Measurements from ENCODE around the gene CHRM1. TPM values are rescaled to one million over a fixed set of nuclear protein-coding genes. Genes with fewer than 3 reads are reported as not detected.

The CHRM1 gene
- total and polyA plus RNA-seq, 2 donors from 2014 or later: 0.22 to 0.44 TPM

DNA sequence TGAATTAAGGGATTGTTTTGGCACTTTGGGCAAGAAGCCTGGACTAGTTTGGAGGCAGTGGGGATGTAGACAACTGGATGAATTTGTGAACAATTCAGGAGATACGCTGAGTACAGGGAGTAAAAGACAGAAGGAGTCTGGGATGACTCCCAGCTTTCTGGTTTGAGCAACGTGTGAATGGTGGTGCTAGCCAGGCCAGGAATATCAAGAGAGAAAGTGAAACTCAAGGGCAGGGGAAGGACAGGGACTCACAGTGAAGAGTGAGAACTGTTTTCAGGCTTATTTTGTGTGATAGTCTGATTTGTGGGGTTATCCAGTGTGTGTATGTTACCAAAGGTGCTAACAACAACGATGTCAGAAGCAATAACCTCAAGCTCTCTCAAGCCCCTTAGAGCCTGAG lies 15.9 kb downstream of the CHRM1 start:
- Histone ChIP-seq H3K27me3 (ENCODE audit: control insufficient read depth, insufficient read depth, low read length) (no peaks in the 10 kb centered on the region), H3K4me3 (ENCODE audit: low read length in 3 of 3) (no peak overlapping the region), H3K4me1 (ENCODE audit: control insufficient read depth in 2 of 3, insufficient read depth in 2 of 3, low read depth in 1 of 3, low read length in 3 of 3) (peaks cover 0 to 23% (median 11%) of the 10 kb centered on the region in 3 donors), H3K9ac (ENCODE audit: low read length in 3 of 3) (no peak overlapping the region), H3K9me3 (ENCODE audit: control insufficient read depth in 2 of 3, insufficient read depth in 1 of 3, low read length in 3 of 3) (no peaks in the 10 kb centered on the region), H3K36me3 (ENCODE audit: control insufficient read depth in 2 of 3, insufficient read depth in 3 of 3, low read length in 3 of 3) (no peaks in the 10 kb centered on the region), H3K27ac (ENCODE audit: low read depth in 2 of 2, low read length in 2 of 2) (no peak overlapping the region)
- DNase-seq: no peak
- no peak for FAIRE-seq
- intact Hi-C loops (cut with DNase I): loop anchor here (5.0 kb wide), 1 partner anchor 117 kb away; no protein-coding TSS in a partner anchor
- TF ChIP-seq, protein P1, sequence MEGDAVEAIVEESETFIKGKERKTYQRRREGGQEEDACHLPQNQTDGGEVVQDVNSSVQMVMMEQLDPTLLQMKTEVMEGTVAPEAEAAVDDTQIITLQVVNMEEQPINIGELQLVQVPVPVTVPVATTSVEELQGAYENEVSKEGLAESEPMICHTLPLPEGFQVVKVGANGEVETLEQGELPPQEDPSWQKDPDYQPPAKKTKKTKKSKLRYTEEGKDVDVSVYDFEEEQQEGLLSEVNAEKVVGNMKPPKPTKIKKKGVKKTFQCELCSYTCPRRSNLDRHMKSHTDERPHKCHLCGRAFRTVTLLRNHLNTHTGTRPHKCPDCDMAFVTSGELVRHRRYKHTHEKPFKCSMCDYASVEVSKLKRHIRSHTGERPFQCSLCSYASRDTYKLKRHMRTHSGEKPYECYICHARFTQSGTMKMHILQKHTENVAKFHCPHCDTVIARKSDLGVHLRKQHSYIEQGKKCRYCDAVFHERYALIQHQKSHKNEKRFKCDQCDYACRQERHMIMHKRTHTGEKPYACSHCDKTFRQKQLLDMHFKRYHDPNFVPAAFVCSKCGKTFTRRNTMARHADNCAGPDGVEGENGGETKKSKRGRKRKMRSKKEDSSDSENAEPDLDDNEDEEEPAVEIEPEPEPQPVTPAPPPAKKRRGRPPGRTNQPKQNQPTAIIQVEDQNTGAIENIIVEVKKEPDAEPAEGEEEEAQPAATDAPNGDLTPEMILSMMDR (IDR thresholded peaks at IDR 0.05; ENCODE audit: borderline replicate concordance, extremely low read depth, insufficient read depth): no peak

DNA sequence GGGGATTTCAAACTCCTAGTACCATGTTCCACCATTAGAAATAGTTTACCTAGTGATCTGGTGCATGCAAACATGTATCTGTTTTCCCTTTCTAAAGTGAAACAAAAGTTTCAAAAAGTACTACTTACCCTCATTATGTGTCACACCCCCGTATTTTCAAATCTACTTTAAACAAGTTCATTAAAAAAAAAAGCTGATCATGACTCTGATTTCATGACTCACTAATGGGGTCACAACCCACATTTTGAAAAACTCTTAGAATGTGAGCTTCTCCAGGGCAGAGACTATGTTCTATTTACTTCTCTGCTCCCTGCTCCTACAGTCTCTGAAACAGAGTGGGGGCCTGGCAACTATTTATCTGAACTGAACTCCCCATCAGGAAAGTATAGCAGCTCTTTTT lies 18.2 kb downstream of the CHRM1 start:
- H3K36me3 ChIP-seq (ENCODE audit: control insufficient read depth in 2 of 3, insufficient read depth in 3 of 3, low read length in 3 of 3): no peaks in the 10 kb centered on the region
- DNase-seq (no peak), FAIRE-seq (no peak)
- H3K27ac ChIP-seq (ENCODE audit: low read depth in 2 of 2, low read length in 2 of 2): no peak overlapping the region
- TF ChIP-seq, protein P1 (IDR thresholded peaks at IDR 0.05; ENCODE audit: borderline replicate concordance, extremely low read depth, insufficient read depth): no peak
- no peak overlapping the region for H3K4me3 ChIP-seq (ENCODE audit: low read length in 3 of 3)
- intact Hi-C loops (cut with DNase I): no loop called here
- H3K9me3 ChIP-seq (ENCODE audit: control insufficient read depth in 2 of 3, insufficient read depth in 1 of 3, low read length in 3 of 3): no peaks in the 10 kb centered on the region
- no peaks in the 10 kb centered on the region for H3K27me3 ChIP-seq (ENCODE audit: control insufficient read depth, insufficient read depth, low read length)
- H3K9ac ChIP-seq (ENCODE audit: low read length in 3 of 3): no peak overlapping the region
- H3K4me1 ChIP-seq (ENCODE audit: control insufficient read depth in 2 of 3, insufficient read depth in 2 of 3, low read depth in 1 of 3, low read length in 3 of 3): peaks cover 0 to 8% (median under 1%) of the 10 kb centered on the region in 3 donors

DNA sequence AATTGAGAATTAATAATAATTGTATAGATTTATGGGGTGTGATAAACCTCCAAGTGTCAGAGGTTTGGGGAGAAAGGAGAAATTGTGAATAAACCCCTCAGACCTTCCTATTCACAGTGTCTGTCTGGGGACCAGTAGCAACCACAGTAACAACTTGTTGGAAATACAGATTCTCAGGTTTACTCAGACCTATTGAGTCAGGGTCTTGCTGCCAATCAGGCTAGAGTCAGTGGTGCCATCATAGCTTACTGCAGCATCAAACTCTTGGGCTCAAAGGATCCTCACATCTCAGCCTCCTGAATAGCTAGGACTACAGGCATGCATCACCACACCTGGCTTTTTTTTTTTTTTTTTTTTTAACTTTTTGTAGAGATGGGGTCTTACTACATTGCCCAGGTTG lies 23.1 kb downstream of the CHRM1 start:
- no peaks in the 10 kb centered on the region for H3K36me3 ChIP-seq (ENCODE audit: control insufficient read depth in 2 of 3, insufficient read depth in 3 of 3, low read length in 3 of 3)
- no peak overlapping the region for H3K4me3 ChIP-seq (ENCODE audit: low read length in 3 of 3)
- TF ChIP-seq, protein P1 (IDR thresholded peaks at IDR 0.05; ENCODE audit: borderline replicate concordance, extremely low read depth, insufficient read depth): no peak
- no peak overlapping the region for H3K9ac ChIP-seq (ENCODE audit: low read length in 3 of 3)
- intact Hi-C loops (cut with DNase I): no loop called here
- no peaks in the 10 kb centered on the region for H3K4me1 ChIP-seq (ENCODE audit: control insufficient read depth in 2 of 3, insufficient read depth in 2 of 3, low read depth in 1 of 3, low read length in 3 of 3)
- FAIRE-seq: no peak
- no peak for DNase-seq
- no peaks in the 10 kb centered on the region for H3K27me3 ChIP-seq (ENCODE audit: control insufficient read depth, insufficient read depth, low read length)
- no peak overlapping the region for H3K27ac ChIP-seq (ENCODE audit: low read depth in 2 of 2, low read length in 2 of 2)
- H3K9me3 ChIP-seq (ENCODE audit: control insufficient read depth in 2 of 3, insufficient read depth in 1 of 3, low read length in 3 of 3): no peaks in the 10 kb centered on the region

DNA sequence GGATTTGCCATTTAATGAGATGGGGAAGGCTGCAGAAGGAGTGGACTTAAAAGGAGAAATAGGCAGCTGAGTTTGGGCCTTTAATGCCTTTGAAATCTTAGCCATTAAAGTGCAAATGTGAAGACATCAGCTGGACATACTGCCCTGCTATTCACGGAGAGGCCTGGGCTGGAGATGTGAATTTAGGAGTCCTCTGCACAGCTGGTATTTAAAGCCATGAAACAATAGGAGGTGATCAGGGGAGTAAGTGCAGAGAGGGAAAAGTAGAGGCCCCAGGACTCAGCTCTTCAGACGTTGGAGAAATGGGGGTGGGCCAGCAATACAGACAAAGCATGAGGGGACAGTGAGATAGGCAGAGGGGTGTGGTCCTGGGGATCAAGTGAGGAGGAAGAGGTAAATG lies 23.9 kb downstream of the CHRM1 start:
- Histone ChIP-seq H3K27me3 (ENCODE audit: control insufficient read depth, insufficient read depth, low read length) (no peaks in the 10 kb centered on the region), H3K9ac (ENCODE audit: low read length in 3 of 3) (no peak overlapping the region), H3K4me1 (ENCODE audit: control insufficient read depth in 2 of 3, insufficient read depth in 2 of 3, low read depth in 1 of 3, low read length in 3 of 3) (no peaks in the 10 kb centered on the region), H3K4me3 (ENCODE audit: low read length in 3 of 3) (no peak overlapping the region), H3K36me3 (ENCODE audit: control insufficient read depth in 2 of 3, insufficient read depth in 3 of 3, low read length in 3 of 3) (no peaks in the 10 kb centered on the region), H3K9me3 (ENCODE audit: control insufficient read depth in 2 of 3, insufficient read depth in 1 of 3, low read length in 3 of 3) (no peaks in the 10 kb centered on the region), H3K27ac (ENCODE audit: low read depth in 2 of 2, low read length in 2 of 2) (no peak overlapping the region)
- FAIRE-seq: no peak
- DNase-seq: no peak
- intact Hi-C loops (cut with DNase I): no loop called here
- TF ChIP-seq, protein P1 (IDR thresholded peaks at IDR 0.05; ENCODE audit: borderline replicate concordance, extremely low read depth, insufficient read depth): no peak

Data from kidney (tissue), 14 donors.